Muscle layer of colon (tissue), 2 donors: Measurements from ENCODE around the gene TAS2R1.

Source experiments
- H3K27ac ChIP-seq: one replicate; pipeline ENCODE4 v1.7.0; 2013; ENCODE audit warnings: low read depth, mild to moderate bottlenecking, low read length, moderate library complexity
- H3K27me3 ChIP-seq, 2 donors: one replicate each; pipeline ENCODE4 v1.7.0; 2013; ENCODE audit warnings: low read length in 2 of 2, mild to moderate bottlenecking in 2 of 2; ENCODE audit not compliant: insufficient read depth in 2 of 2, control insufficient read depth in 1 of 2
- H3K36me3 ChIP-seq: one replicate; pipeline ENCODE4 v1.7.0; 2013; ENCODE audit warnings: mild to moderate bottlenecking, low read length; ENCODE audit not compliant: insufficient read depth
- H3K4me1 ChIP-seq: one replicate; pipeline ENCODE4 v1.7.0; 2013; ENCODE audit warnings: mild to moderate bottlenecking, low read length; ENCODE audit not compliant: insufficient read depth
- H3K4me3 ChIP-seq, 2 donors: one replicate each; pipeline ENCODE4 v1.7.0; 2013; ENCODE audit warnings: low read length in 2 of 2, low read depth in 1 of 2, mild to moderate bottlenecking in 1 of 2, moderate library complexity in 1 of 2
- H3K9ac ChIP-seq: one replicate; pipeline ENCODE4 v1.7.0; 2013; ENCODE audit warnings: low read length
- H3K9me3 ChIP-seq: one replicate; pipeline ENCODE4 v1.7.0; 2013; ENCODE audit warnings: mild to moderate bottlenecking, low read length
- donor health status: abdominal sarcoma.
- donor health status: Adenocarcinoma of cecum.

Gene TAS2R1

DNA sequence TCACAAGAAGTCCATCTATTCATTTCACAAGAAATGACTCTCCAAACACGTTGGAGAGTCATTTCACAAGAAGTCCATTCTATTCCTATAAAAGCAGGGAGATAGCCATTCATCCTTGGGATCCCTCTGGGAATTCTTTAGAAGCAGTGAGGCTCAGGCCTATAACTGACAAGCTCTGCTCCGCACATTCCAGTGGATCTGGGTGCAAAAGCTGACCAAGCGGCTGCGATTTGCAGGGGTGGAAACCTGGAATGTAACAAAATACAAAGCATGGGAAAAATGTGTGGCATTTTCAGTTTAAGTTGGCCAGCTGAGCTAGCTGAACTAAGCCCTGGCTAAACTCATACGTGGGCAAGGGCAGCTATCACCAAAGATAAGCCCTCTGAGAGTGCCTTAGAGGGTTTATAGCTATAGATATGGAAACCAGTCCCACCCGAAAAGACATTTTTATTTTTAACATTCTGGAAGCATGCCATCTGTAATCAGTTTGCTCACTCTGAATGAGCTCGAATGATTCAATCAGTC lies 8.7 kb downstream of the TAS2R1 start:
- no peak overlapping the region for H3K4me3 ChIP-seq
- H3K9me3 ChIP-seq, result no peaks in the 10 kb centered on the region
- H3K9ac ChIP-seq, result no peak overlapping the region
- H3K27me3 ChIP-seq, result no peaks in the 10 kb centered on the region
- no peak overlapping the region for H3K27ac ChIP-seq
- peaks cover 3% of the 10 kb centered on the region for H3K4me1 ChIP-seq
- no peaks in the 10 kb centered on the region for H3K36me3 ChIP-seq

DNA sequence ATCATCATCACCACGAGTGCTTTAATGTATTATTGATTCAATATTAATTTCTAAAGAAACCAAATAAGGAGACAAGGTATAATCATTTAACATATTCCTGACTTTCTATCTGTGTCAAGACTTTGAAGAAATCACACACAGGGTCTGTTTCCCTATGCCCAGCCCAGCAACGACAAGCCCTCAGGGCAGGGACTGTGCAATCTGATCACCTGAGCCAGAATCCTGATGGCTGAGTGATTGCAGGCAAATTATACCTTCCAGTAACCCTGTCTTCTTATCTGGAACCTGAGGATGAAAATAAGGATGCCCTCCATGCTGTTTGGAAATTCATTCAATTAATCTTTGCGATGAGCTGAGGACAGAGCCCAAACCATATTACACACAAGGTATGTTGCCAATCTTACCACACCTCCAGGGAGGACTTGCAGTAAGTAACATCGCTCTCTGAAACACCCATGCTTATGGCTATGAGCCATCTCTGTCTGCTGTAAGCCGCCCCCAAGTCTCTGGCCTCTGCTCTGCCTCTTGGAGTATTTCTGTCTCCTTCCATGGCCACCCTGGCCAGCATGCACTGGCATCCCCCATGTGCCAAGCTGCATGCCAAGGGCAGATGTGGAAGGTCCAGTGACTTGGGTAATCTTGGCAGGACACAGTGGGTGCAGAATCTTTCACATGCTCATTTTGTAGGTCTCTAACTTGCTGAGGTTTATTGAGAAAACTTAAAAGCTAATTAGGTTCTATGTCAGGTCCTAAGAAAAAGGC lies 10.6 kb downstream of the TAS2R1 start:
- Histone ChIP-seq H3K9me3 (no peaks in the 10 kb centered on the region), H3K27me3 (no peaks in the 10 kb centered on the region), H3K4me3 (no peak overlapping the region), H3K9ac (no peak overlapping the region), H3K27ac (no peak overlapping the region), H3K4me1 (peaks cover 3% of the 10 kb centered on the region), H3K36me3 (no peaks in the 10 kb centered on the region)

DNA sequence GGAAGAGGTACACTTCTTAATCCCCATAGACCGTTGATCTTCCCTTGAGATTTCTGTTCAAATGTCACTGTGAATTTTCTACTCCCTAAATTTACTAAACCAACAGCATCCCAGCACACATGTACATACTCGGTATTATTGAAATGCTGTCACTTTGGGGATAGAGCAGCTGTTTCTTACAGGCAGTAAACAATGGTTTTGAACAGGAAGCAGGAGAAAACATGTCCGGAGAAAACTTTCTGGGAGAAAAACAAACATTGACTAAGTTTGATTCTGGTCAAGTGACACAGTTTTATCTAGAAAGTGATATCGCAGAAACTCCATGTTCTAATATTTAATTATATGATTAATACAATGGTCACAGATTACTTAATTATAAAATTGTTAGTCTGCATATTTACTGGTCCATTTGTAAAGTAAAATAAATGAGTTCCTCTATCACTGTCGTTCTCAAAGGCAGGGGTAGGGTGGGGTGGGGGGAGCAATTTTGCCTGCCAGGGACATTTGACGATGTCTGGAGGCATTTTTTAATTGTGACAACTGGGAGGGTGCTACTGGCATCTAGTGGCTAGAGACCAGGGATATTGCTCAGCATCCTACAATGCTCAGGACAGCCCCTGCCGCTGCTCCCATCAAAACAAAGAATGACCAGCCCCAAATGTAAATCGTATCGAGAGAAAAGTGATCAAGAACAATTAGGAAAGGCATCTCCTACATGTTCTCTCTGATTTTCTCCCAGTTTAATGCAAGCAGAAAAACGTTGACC lies 12.2 kb downstream of the TAS2R1 start:
- H3K27ac ChIP-seq, result no peak overlapping the region
- H3K36me3 ChIP-seq, result no peaks in the 10 kb centered on the region
- H3K9ac ChIP-seq, result no peak overlapping the region
- H3K4me3 ChIP-seq, result no peak overlapping the region
- peaks cover 3% of the 10 kb centered on the region for H3K4me1 ChIP-seq
- no peaks in the 10 kb centered on the region for H3K9me3 ChIP-seq
- H3K27me3 ChIP-seq, result no peaks in the 10 kb centered on the region

DNA sequence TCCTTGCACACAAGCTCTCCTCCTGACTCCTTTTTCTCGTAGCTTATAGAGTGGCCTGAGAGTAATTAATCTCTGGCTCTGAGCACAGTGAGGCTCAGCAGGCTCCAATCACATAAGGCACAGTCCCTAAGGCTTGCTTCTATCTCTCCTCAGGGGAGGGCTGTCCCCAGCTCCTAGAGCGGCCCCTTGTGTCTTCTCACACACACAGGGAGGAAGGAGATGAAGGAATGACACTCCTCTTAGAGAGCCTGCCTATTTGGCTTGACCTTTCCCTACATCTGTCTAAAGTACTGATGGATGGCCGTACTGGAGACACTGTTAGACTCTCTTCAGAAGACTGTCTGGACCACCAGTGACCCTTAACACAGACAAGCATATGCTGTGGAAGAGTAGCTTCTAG lies 12.9 kb downstream of the TAS2R1 start:
- Histone ChIP-seq H3K4me1 (no peaks in the 10 kb centered on the region), H3K36me3 (no peaks in the 10 kb centered on the region), H3K27me3 (no peaks in the 10 kb centered on the region), H3K27ac (no peak overlapping the region), H3K9me3 (no peaks in the 10 kb centered on the region), H3K4me3 (no peak overlapping the region), H3K9ac (no peak overlapping the region)

DNA sequence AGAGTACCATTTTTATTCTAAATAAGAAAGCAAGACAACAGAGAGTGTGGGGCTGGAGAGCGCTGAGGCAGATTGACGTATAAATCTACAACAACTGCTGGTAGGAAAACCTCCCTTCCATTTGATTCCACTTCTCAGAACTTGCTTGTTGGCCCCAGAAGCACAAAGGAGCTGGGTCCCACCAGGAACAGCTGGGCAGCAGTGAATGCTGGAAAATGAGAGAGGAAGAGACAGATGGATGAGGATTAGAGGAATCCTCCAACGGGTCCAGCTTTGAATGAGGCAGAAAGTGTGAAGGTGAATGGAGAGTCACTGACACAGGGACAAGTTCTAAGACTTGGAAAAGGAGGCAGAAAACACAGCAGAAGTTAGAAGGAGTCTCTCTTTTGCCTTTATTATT lies 14.8 kb downstream of the TAS2R1 start:
- H3K9me3 ChIP-seq, result no peaks in the 10 kb centered on the region
- H3K9ac ChIP-seq, result no peak overlapping the region
- no peak overlapping the region for H3K4me3 ChIP-seq
- no peaks in the 10 kb centered on the region for H3K27me3 ChIP-seq
- no peak overlapping the region for H3K27ac ChIP-seq
- H3K36me3 ChIP-seq, result no peaks in the 10 kb centered on the region
- no peaks in the 10 kb centered on the region for H3K4me1 ChIP-seq

DNA sequence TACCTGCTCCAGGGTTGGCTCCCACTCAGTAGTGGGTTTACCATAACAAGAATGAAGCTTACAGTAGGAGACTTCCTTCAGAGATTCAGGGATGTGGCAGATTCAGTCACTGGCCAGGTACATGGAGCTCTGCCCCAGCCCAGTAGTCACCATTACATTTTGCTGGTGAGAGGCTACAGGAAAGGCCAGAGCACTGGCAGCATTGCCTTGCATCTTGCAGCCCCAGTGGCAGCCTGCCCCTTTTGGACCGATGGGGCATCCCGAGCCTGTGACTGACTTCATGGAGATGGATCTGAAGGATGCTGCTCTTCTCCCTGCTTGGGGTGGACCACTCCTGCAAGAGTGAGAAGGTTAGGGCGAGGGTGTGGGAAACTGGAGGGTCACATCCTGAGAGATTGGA lies 16.8 kb downstream of the TAS2R1 start:
- H3K27ac ChIP-seq, result no peak overlapping the region

DNA sequence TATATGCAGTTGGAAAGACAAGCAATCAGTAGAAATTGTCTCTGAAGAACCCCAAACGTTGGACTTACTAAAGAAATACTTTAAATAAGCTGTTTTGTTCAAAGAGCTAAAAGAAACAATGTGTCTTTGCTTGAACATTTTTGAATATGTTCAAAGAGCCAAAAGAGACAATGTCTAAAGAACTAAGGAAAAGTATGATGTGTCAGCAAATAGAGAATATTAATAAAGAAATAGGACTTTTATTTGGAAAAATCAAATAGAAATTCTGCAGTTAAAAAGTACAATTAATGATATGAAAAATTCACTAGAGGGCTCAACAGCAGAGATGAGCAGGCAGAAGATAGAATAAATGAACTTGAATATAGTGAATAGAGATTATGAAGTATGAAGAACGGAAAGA lies 19.2 kb downstream of the TAS2R1 start:
- Histone ChIP-seq H3K4me1 (no peaks in the 10 kb centered on the region), H3K27ac (no peak overlapping the region), H3K9me3 (no peaks in the 10 kb centered on the region), H3K9ac (no peak overlapping the region), H3K27me3 (no peaks in the 10 kb centered on the region), H3K36me3 (no peaks in the 10 kb centered on the region), H3K4me3 (no peak overlapping the region)

More for the DNA sequence above, 16.8 kb downstream of the TAS2R1 start:
- no peak overlapping the region for H3K9ac ChIP-seq
- H3K4me3 ChIP-seq, result no peak overlapping the region
- no peaks in the 10 kb centered on the region for H3K4me1 ChIP-seq
- H3K27me3 ChIP-seq, result no peaks in the 10 kb centered on the region
- H3K36me3 ChIP-seq, result no peaks in the 10 kb centered on the region
- H3K9me3 ChIP-seq, result no peaks in the 10 kb centered on the region

DNA sequence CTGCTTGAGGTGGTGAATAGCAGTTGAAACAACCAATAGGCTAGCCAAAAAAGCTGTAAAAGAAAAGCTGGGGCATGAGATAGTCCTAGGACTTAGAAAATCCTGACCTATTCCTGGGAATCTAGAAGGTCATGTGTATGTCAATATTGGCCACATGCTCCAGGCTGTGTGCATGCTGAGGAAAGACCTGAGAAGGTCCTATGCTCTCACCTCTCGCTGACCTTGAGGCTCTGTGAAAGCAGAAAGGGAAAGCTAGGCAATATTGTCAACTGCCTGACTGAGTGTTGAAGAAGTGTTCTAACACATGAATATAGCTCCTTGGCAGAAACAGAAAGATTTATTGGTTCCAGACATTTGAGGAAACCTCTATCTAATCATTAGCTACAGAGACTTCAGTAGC lies 19.8 kb downstream of the TAS2R1 start:
- no peak overlapping the region for H3K9ac ChIP-seq
- no peak overlapping the region for H3K4me3 ChIP-seq
- no peaks in the 10 kb centered on the region for H3K27me3 ChIP-seq
- no peaks in the 10 kb centered on the region for H3K36me3 ChIP-seq
- no peaks in the 10 kb centered on the region for H3K9me3 ChIP-seq
- H3K4me1 ChIP-seq, result no peaks in the 10 kb centered on the region
- H3K27ac ChIP-seq, result no peak overlapping the region

DNA sequence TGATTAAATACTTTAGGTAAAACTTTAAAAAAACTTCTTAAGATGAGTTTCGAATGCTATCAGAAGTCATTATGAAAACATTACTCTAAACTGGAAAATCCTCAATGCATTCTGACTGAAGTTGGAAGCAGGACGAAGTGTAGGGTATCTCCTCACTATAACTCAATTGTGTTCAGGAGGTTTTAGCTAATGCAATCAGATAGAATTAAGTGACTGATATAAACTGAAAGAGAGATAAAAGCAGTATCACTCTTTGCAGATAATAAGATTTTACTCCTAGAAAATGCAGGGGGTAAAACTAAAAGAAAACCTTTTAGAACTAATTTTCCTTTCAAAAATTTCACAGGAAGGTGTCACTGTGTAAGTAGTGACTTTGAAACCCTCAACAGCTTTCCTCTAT lies 22.1 kb downstream of the TAS2R1 start:
- no peaks in the 10 kb centered on the region for H3K36me3 ChIP-seq
- H3K27ac ChIP-seq, result no peak overlapping the region
- H3K27me3 ChIP-seq, result no peaks in the 10 kb centered on the region
- no peaks in the 10 kb centered on the region for H3K4me1 ChIP-seq
- H3K4me3 ChIP-seq, result no peak overlapping the region
- no peak overlapping the region for H3K9ac ChIP-seq
- H3K9me3 ChIP-seq, result no peaks in the 10 kb centered on the region

DNA sequence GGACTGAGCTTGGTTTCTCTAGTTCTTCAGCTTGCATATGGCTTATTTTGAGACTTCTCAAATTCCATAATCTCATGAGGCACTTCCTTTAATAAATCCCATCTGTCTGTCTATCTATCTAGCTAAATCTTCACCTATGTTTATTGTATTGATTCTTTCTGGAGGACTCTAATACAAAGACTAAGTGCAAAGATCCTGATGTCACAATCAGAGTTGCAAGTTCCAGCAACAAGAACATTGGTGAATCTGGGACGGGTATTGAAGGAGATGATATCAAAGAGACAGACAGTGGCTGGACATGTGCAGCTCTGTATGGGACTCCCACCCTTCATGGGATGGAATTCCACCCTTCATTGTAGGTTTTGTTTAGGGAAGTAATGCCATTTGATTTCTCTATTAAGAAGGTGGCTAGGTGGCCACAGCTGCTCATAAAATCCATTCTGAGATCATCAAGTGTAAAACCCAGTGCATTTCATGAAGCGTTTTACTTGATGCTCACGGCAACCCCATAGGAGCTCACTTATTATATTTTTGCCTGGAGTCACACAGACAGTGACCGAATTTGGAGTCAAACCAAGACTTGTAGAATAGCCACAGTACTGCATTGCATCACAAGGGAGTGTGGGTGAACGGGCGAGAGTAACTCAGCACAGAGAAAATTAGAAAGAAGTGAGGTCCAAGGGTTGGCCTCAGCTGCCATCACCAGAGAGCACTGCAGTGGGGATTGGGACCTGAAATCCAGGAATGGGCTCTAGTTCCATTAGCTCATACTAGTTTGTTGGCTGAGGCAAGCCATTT lies 24.9 kb downstream of the TAS2R1 start:
- no peaks in the 10 kb centered on the region for H3K36me3 ChIP-seq
- H3K4me3 ChIP-seq, result no peak overlapping the region
- no peaks in the 10 kb centered on the region for H3K9me3 ChIP-seq
- no peaks in the 10 kb centered on the region for H3K4me1 ChIP-seq
- H3K9ac ChIP-seq, result no peak overlapping the region
- H3K27me3 ChIP-seq, result no peaks in the 10 kb centered on the region
- H3K27ac ChIP-seq, result no peak overlapping the region

DNA sequence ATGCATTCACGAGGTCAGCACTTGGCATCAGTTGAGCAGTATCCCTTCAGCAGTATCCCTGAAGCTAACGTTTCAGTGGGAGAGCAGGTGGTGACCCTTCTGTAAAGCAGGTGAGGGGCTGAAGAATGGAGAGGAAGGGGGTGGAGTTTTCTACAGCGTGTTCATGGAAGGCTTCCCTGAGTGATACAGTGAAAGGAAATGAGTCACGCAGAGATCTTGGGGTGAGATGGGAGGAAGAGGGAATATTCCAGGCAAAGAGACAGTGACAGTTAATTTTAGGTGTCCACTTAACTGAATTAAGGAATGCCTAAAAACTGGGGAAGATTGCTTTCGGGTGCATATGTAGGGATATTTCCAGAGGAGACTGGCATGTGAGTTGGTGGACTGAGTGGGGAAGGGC lies 25.7 kb downstream of the TAS2R1 start:
- no peaks in the 10 kb centered on the region for H3K9me3 ChIP-seq
- H3K36me3 ChIP-seq, result no peaks in the 10 kb centered on the region
- H3K4me1 ChIP-seq, result no peaks in the 10 kb centered on the region
- H3K9ac ChIP-seq, result no peak overlapping the region
- no peaks in the 10 kb centered on the region for H3K27me3 ChIP-seq
- no peak overlapping the region for H3K27ac ChIP-seq
- no peak overlapping the region for H3K4me3 ChIP-seq
